CD4-positive, alpha-beta T cell treated with Interleukin-17A for 4 hours (primary cell): Measurements from ENCODE around the gene GPX4.
"Not testable (repeated sequence)": the region's sequence is repeated elsewhere in the genome, so short reads cannot be mapped to it uniquely, and the experiment has no call there.

Experiments
- DNase-seq: peaks from one replicate; pipeline ENCODE4 v3.0.0-alpha.2; 2020; ENCODE audit warnings: mixed read lengths

GPX4 gene

GRCh38 chr19:1103132-1103707 is 574 bp upstream of the GPX4 start:
- no peak for DNase-seq

- DNase-seq = peak; percentile 71
Observed at GRCh38 chr19:1104311-1105007, 665 bp downstream of the GPX4 start.

- DNase-seq = no peak
Observed at GRCh38 chr19:1105008-1105872, 1.4 kb downstream of the GPX4 start.

GRCh38 chr19:1105873-1106840 is 2.4 kb downstream of the GPX4 start:
- DNase-seq = no peak

GRCh38 chr19:1106841-1107660 is 3.3 kb downstream of the GPX4 start:
- DNase-seq = no peak

GRCh38 chr19:1107661-1108261 is 4.0 kb downstream of the GPX4 start:
- DNase-seq = no peak

- no peak for DNase-seq
Observed at GRCh38 chr19:1108291-1109031, 4.7 kb downstream of the GPX4 start.

- no peak for DNase-seq
Observed at GRCh38 chr19:1109032-1109551, 5.3 kb downstream of the GPX4 start.

GRCh38 chr19:1109697-1110671 is 6.2 kb downstream of the GPX4 start:
- DNase-seq = no peak

GRCh38 chr19:1110809-1111640 is 7.2 kb downstream of the GPX4 start:
- DNase-seq = no peak

- no peak for DNase-seq
Observed at GRCh38 chr19:1111641-1112267, 8.0 kb downstream of the GPX4 start.

GRCh38 chr19:1112268-1113029 is 8.7 kb downstream of the GPX4 start:
- DNase-seq = no peak

GRCh38 chr19:1113030-1113985 is 9.5 kb downstream of the GPX4 start:
- DNase-seq = peak; percentile 95

- no peak for DNase-seq
Observed at GRCh38 chr19:1113986-1114483, 10.2 kb downstream of the GPX4 start.

GRCh38 chr19:1114728-1115127 is 10.9 kb downstream of the GPX4 start:
- not testable (repeated sequence) for DNase-seq
